ENCODE results near the gene PTPRS. TPM values are rescaled to one million over a fixed set of nuclear protein-coding genes. Genes with fewer than 3 reads are reported as not detected.

Gene PTPRS
- total and polyA plus RNA-seq, 4 donors, result 10.9 to 96.7 (median 46.4) TPM

- H3K27me3 ChIP-seq (ENCODE audit: control insufficient read depth in 3 of 3, insufficient read depth in 3 of 3, low read length in 2 of 3), result peaks cover 0 to 6% (median 2%) of the 10 kb centered on the region in 3 donors
These were observed 14.5 kb upstream of the PTPRS start for GRCh38 chr19:5355076-5355475.

DNA sequence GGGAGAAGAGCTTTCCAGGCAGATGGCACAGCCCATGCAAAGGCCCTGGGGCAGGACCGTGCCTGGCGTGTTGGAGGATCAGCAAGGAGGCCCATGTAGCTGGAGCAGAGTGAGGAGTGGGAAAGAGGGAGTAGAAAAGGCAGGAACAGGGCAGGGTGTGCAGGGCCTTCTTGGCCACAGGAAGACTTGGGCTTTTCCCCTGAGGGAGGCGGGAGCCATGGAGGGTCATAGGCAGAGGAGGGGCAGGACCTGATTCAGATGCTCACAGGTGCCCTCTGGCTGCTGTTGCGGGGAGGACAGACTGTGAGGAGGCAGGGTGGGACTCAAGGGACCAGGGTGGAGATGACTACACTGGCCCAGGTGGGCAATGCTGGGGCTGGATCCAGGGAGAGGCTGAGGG, 13.8 kb upstream of the PTPRS start:
- Histone ChIP-seq H3K27ac (ENCODE audit: low read depth in 1 of 2, low read length in 1 of 2) (no peak overlapping the region), H3K36me3 (ENCODE audit: control insufficient read depth in 4 of 4, insufficient read depth in 4 of 4, low read length in 4 of 4) (no peaks in the 10 kb centered on the region), H3K27me3 (ENCODE audit: control insufficient read depth in 3 of 3, insufficient read depth in 3 of 3, low read length in 2 of 3) (peaks cover 0 to 6% (median 2%) of the 10 kb centered on the region in 3 donors), H3K4me3 (no peak overlapping the region), H3K9me3 (ENCODE audit: control insufficient read depth in 4 of 4, insufficient read depth in 3 of 4, low read length in 3 of 4) (peaks cover 0 to 10% (median 0%) of the 10 kb centered on the region in 4 donors), H3K9ac (ENCODE audit: insufficient read depth in 1 of 2, low read length in 2 of 2) (no peak overlapping the region), H3K4me1 (ENCODE audit: control insufficient read depth in 5 of 5, insufficient read depth in 5 of 5, low read length in 5 of 5) (no peaks in the 10 kb centered on the region)
- TF ChIP-seq, protein P1, sequence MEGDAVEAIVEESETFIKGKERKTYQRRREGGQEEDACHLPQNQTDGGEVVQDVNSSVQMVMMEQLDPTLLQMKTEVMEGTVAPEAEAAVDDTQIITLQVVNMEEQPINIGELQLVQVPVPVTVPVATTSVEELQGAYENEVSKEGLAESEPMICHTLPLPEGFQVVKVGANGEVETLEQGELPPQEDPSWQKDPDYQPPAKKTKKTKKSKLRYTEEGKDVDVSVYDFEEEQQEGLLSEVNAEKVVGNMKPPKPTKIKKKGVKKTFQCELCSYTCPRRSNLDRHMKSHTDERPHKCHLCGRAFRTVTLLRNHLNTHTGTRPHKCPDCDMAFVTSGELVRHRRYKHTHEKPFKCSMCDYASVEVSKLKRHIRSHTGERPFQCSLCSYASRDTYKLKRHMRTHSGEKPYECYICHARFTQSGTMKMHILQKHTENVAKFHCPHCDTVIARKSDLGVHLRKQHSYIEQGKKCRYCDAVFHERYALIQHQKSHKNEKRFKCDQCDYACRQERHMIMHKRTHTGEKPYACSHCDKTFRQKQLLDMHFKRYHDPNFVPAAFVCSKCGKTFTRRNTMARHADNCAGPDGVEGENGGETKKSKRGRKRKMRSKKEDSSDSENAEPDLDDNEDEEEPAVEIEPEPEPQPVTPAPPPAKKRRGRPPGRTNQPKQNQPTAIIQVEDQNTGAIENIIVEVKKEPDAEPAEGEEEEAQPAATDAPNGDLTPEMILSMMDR (IDR thresholded peaks at IDR 0.05; ENCODE audit: control extremely low read depth, extremely low read depth), result no peak
- DNase-seq (no peak), ATAC-seq (ENCODE audit: insufficient read depth, low FRiP score) (no peak)
- 81 to 83% methylated on average over 4 of the region's 4 CpGs for WGBS, 2 donors

More at GRCh38 chr19:5355076-5355475, 14.5 kb upstream of the PTPRS start:
- ATAC-seq (ENCODE audit: insufficient read depth, low FRiP score) (no peak), DNase-seq (no peak)
- Histone ChIP-seq H3K27ac (ENCODE audit: low read depth in 1 of 2, low read length in 1 of 2) (no peak overlapping the region), H3K9me3 (ENCODE audit: control insufficient read depth in 4 of 4, insufficient read depth in 3 of 4, low read length in 3 of 4) (peaks cover 0 to 12% (median 0%) of the 10 kb centered on the region in 4 donors), H3K9ac (ENCODE audit: insufficient read depth in 1 of 2, low read length in 2 of 2) (no peak overlapping the region), H3K4me1 (ENCODE audit: control insufficient read depth in 5 of 5, insufficient read depth in 5 of 5, low read length in 5 of 5) (no peaks in the 10 kb centered on the region), H3K4me3 (no peak overlapping the region), H3K36me3 (ENCODE audit: control insufficient read depth in 4 of 4, insufficient read depth in 4 of 4, low read length in 4 of 4) (no peaks in the 10 kb centered on the region)
- TF ChIP-seq, protein P1 (IDR thresholded peaks at IDR 0.05; ENCODE audit: control extremely low read depth, extremely low read depth), result no peak
- WGBS, 2 donors, result 63 to 64% methylated on average over 9 of the region's 9 CpGs

GRCh38 chr19:5352229-5352763, 11.7 kb upstream of the PTPRS start:
- Histone ChIP-seq H3K27me3 (ENCODE audit: control insufficient read depth in 3 of 3, insufficient read depth in 3 of 3, low read length in 2 of 3) (peaks cover 0 to 6% (median 2%) of the 10 kb centered on the region in 3 donors), H3K27ac (ENCODE audit: low read depth in 1 of 2, low read length in 1 of 2) (no peak overlapping the region), H3K36me3 (ENCODE audit: control insufficient read depth in 4 of 4, insufficient read depth in 4 of 4, low read length in 4 of 4) (no peaks in the 10 kb centered on the region), H3K9ac (ENCODE audit: insufficient read depth in 1 of 2, low read length in 2 of 2) (no peak overlapping the region), H3K4me1 (ENCODE audit: control insufficient read depth in 5 of 5, insufficient read depth in 5 of 5, low read length in 5 of 5) (no peaks in the 10 kb centered on the region), H3K4me3 (no peak overlapping the region), H3K9me3 (ENCODE audit: control insufficient read depth in 4 of 4, insufficient read depth in 3 of 4, low read length in 3 of 4) (peaks cover 0 to 4% (median 0%) of the 10 kb centered on the region in 4 donors)
- ATAC-seq (ENCODE audit: insufficient read depth, low FRiP score) (no peak), DNase-seq (no peak)
- TF ChIP-seq, protein P1 (IDR thresholded peaks at IDR 0.05; ENCODE audit: control extremely low read depth, extremely low read depth), result no peak
- WGBS, 2 donors, result 27 to 34% methylated on average over 8 of the region's 8 CpGs

Data from lung (tissue), 12 donors.